WTC11 (cell line): ENCODE data around the gene NKD1. TPM values are rescaled to one million over a fixed set of nuclear protein-coding genes. Genes with fewer than 3 reads are reported as not detected.
A peak's percentile ranks its signal among the peaks of the same experiment; 100 is the strongest.

ENCODE experiments used
- ATAC-seq: fragments of 200-7000 bp; cut with Tn5 transposase; 2 replicates; pipeline ENCODE4 v1.10.0; 2021; ENCODE audit warnings: mild to moderate bottlenecking, moderate library complexity
- Bru-seq: library from RNA; stranded (reverse); fragments of 400-500 nt; gene quantifications from one replicate; lab custom pipeline; 2021; lab: Mats Ljungman, UMichigan
- CTCF ChIA-PET: fragments of 300-600 bp; sonication (Branson Sonifier 250); formaldehyde crosslinking; loops from one replicate; lab custom pipeline; 2021; ENCODE audit warnings: antibody characterized with exemption; lab: Charles Lee
- POLR2A ChIA-PET: fragments of 350-600 bp; sonication (Branson Sonifier 250); formaldehyde crosslinking; loops from one replicate; lab custom pipeline; 2021; ENCODE audit warnings: antibody characterized with exemption; lab: Charles Lee
- DNase-seq: peaks from one replicate; pipeline ENCODE4 v3.0.0; 2021; ENCODE audit warnings: low spot score
- H3K27ac Mint-ChIP-seq: 2 replicates; pipeline ENCODE4 v1.8.0; 2021; ENCODE audit warnings: mixed read lengths
- H3K27me3 Mint-ChIP-seq: 2 replicates; pipeline ENCODE4 v1.8.0; 2021; ENCODE audit warnings: low read depth, mild to moderate bottlenecking, moderate library complexity, mixed read lengths
- H3K36me3 Mint-ChIP-seq: 2 replicates; pipeline ENCODE4 v1.8.0; 2021; ENCODE audit warnings: mixed read lengths
- H3K4me1 Mint-ChIP-seq: 2 replicates; pipeline ENCODE4 v1.8.0; 2022; ENCODE audit warnings: mixed read lengths
- H3K4me3 Mint-ChIP-seq: 2 replicates; pipeline ENCODE4 v1.8.0; 2021; ENCODE audit warnings: mild to moderate bottlenecking, moderate library complexity, mixed read lengths
- H3K9me3 Mint-ChIP-seq: 2 replicates; pipeline ENCODE4 v1.8.0; 2021; ENCODE audit warnings: mixed read lengths
- FOXK1 ChIP-seq: sonication (generic); formaldehyde crosslinking; IDR thresholded peaks from 2 replicates; pipeline ENCODE4 v1.8.0; 2022; ENCODE audit warnings: mild to moderate bottlenecking, moderate library complexity, missing genetic modification reagents
- JUN ChIP-seq: sonication (generic); formaldehyde crosslinking; IDR thresholded peaks from 2 replicates; pipeline ENCODE4 v1.8.0; 2023; ENCODE audit warnings: mild to moderate bottlenecking, missing genetic modification reagents
- NFYB ChIP-seq: sonication (generic); formaldehyde crosslinking; conservative IDR thresholded peaks from 2 replicates; pipeline ENCODE4 v1.8.0; 2022; ENCODE audit warnings: low read depth, missing genetic modification reagents
- OVOL2 ChIP-seq: fragments of 250-450 bp; sonication (Bioruptor Pico); IDR thresholded peaks from 2 replicates; pipeline ENCODE4 v1.9.0; 2021; ENCODE audit warnings: mild to moderate bottlenecking, borderline replicate concordance
- RELA ChIP-seq: sonication (generic); formaldehyde crosslinking; IDR thresholded peaks from 2 replicates; pipeline ENCODE4 v1.8.1; 2022; ENCODE audit warnings: missing genetic modification reagents, mild to moderate bottlenecking, borderline replicate concordance
- SP1 ChIP-seq: sonication (generic); formaldehyde crosslinking; conservative IDR thresholded peaks from 2 replicates; pipeline ENCODE4 v1.8.1; 2022; ENCODE audit warnings: missing genetic modification reagents
- TCF7 ChIP-seq: sonication (generic); formaldehyde crosslinking; IDR thresholded peaks from 2 replicates; pipeline ENCODE4 v1.8.0; 2022; ENCODE audit warnings: mild to moderate bottlenecking, low read depth, missing genetic modification reagents, moderate library complexity
- ZNF121 ChIP-seq: sonication (generic); formaldehyde crosslinking; IDR thresholded peaks from 2 replicates; pipeline ENCODE4 v1.8.0; 2023; ENCODE audit warnings: missing genetic modification reagents
- ZNF263 ChIP-seq: sonication (generic); formaldehyde crosslinking; IDR thresholded peaks from 2 replicates; pipeline ENCODE4 v1.8.1; 2022; ENCODE audit warnings: low read depth, mild to moderate bottlenecking, moderate library complexity, missing genetic modification reagents
- ZNF416 ChIP-seq: fragments of 250-450 bp; sonication (Bioruptor Pico); IDR thresholded peaks from 2 replicates; pipeline ENCODE4 v1.9.0; 2021; ENCODE audit warnings: mild to moderate bottlenecking, inconsistent platforms
- ZNF423 ChIP-seq: fragments of 250-450 bp; sonication (Bioruptor Pico); IDR thresholded peaks from 2 replicates; pipeline ENCODE4 v2.1.2; 2022; ENCODE audit warnings: mild to moderate bottlenecking, moderate library complexity
- long read RNA-seq, 3 experiments: library from RNA in 1 of 3; library from capped mRNA in 1 of 3; library from polyadenylated mRNA in 1 of 3; unstranded in 2 of 3; stranded (forward) in 1 of 3; transcript quantifications; one replicate each; pipeline ENCODE4 v2.0.0, GENCODE V29; 2021
- total RNA-seq: library from RNA; stranded (reverse); gene quantifications from 3 replicates; pipeline ENCODE4 v1.2.3, GENCODE V29; 2021
- TF ChIP-seq, protein P1 (sequence below): fragments of 200-600 bp; IDR thresholded peaks from 2 replicates; pipeline ENCODE4 v1.8.0; 2022; ENCODE audit warnings: antibody characterized with exemption
- TF ChIP-seq, protein P2 (sequence below): sonication (generic); formaldehyde crosslinking; IDR thresholded peaks from 2 replicates; pipeline ENCODE4 v1.8.1; 2022; ENCODE audit warnings: low read depth, missing genetic modification reagents, borderline replicate concordance
- TF ChIP-seq, protein P3 (sequence below): fragments of 250-450 bp; sonication (Bioruptor Pico); IDR thresholded peaks from 2 replicates; pipeline ENCODE4 v2.1.2; 2022; ENCODE audit warnings: mild to moderate bottlenecking, moderate library complexity
- TF ChIP-seq, protein P4 (sequence below): sonication (generic); formaldehyde crosslinking; IDR thresholded peaks from 2 replicates; pipeline ENCODE4 v1.8.1; 2023; ENCODE audit warnings: mild to moderate bottlenecking, moderate library complexity, missing genetic modification reagents

Gene NKD1, protein sequence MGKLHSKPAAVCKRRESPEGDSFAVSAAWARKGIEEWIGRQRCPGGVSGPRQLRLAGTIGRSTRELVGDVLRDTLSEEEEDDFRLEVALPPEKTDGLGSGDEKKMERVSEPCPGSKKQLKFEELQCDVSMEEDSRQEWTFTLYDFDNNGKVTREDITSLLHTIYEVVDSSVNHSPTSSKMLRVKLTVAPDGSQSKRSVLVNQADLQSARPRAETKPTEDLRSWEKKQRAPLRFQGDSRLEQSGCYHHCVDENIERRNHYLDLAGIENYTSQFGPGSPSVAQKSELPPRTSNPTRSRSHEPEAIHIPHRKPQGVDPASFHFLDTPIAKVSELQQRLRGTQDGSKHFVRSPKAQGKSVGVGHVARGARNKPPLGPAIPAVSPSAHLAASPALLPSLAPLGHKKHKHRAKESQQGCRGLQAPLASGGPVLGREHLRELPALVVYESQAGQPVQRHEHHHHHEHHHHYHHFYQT
- total RNA-seq (6.0 to 9.3 TPM (median 9.1 TPM) in 3 replicates), Bru-seq, nascent RNA (percentile 47 among the genes with signal in this experiment)
- long read RNA-seq, experiment 1, full-length matches to known transcripts = 8 of 13 reads
- long read RNA-seq, experiment 1, partial matches to known transcripts = 0 of 13 reads
- long read RNA-seq, experiment 1, other reads (novel, unspliced or antisense) = 5 of 13 reads
- long read RNA-seq, experiment 2, partial matches to known transcripts = 0 of 6 reads
- long read RNA-seq, experiment 2, other reads (novel, unspliced or antisense) = 6 of 6 reads
- long read RNA-seq, experiment 3 = 0 reads

DNA sequence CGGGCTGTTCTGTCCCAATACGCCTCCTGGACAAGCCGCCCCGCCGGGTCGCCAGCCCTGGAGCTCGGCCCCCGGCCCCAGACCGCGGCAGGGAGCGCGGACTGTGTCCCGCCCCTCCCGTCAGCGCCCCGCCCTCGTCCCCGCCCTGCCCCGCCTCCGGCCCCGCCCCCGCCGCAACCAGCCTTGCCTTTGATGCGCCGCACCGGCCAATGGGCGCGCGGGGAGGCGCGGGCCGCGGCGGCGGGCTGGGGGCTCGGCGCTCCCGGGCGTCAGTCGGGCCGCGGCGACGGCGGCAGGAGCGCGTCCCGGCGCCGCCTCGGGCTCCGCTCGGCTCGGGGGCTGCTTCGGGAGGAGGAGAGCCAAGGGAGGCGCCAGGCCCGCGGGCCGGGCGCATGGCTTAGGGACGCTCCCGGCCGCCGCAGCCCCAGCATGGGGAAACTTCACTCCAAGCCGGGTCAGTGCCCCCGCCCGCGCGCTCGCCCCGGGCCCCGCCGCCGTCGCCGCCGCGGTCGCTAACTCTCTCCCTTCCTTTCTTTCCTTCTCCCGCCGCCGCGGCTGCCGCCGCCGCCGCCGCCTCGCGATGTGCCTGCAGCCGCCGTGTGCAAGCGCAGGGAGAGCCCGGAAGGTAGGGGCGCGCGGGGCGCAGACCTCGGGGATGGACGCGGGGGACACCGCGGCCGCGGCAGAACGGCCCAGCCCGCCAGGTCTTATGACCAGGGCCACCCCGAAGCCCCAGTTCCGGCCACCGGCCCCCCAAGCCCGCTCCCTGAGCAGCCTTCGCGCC is at the start of gene NKD1:
NKD1 (plus strand) TSS at position 272 of the 784 bp plus-strand sequence; CDS start at position 430, 158 bp downstream.
- CTCF ChIA-PET = interaction anchor here (0.6 to 1.8 kb wide), 10 partner anchors 40 to 258 kb away, joined by 3 to 11 read pairs (median 4); no protein-coding TSS in a partner anchor
- TF ChIP-seq NFYB (CRISPR knock-in tag) = peak; percentile 27; the same call in 1 of the 2 replicates
- peak; percentile 81 for TF ChIP-seq SP1 (CRISPR knock-in tag)
- no peak for TF ChIP-seq TCF7
- peak; percentile 95 for TF ChIP-seq ZNF121 (CRISPR knock-in tag)
- TF ChIP-seq, all 79 proteins: peak for 3
- Mint-ChIP-seq H3K4me1 (peaks cover 11% of the 10 kb centered on the region), H3K36me3 (no peaks in the 10 kb centered on the region), H3K27ac (no peak within 1 kb of the TSS), H3K9me3 (no peaks in the 10 kb centered on the region), H3K27me3 (peaks cover 46% of the 10 kb centered on the region), H3K4me3 (peak within 1 kb of the TSS; percentile 75)
- DNase-seq (peak; percentile 69), ATAC-seq (peak; percentile 79)
- POLR2A ChIA-PET = no interaction called here

DNA sequence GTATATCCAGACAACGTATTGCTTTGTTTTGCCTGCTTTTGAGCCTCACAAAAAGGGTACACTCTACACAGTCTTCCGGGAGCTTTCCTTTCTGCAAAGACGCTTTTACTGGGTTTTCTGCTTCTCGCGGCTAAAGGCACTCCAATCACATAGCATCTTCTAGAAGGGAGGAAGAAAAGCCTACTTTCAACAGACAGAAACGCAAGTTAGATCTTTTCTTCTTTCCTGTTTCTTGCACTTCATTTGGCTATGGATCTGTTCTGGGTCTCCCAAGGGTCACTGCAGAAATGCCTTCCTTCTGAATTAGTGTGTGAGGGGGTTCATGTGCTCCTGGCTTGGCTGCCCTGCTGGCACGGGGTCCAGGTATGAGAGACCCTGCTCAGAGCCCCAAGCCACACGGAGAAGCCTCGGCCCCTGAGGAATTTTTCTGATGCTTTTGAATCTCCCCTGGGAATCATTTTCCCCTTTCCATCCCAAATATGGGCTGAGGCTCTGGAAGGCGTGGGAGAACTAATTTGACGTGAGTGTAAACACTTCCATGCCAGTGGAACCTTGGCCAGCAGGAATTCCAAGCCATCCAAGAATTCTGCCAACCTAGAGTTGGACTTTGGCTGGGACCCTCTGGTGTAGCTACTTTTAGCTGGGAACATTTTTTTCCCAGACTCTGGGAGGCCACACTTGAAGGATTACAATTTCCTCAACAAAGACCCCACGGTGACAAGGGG is 49.6 kb upstream of the NKD1 start:
- no peaks in the 10 kb centered on the region; the same call in 1 of the 2 replicates for H3K27me3 Mint-ChIP-seq
- DNase-seq = no peak
- H3K36me3 Mint-ChIP-seq = no peaks in the 10 kb centered on the region
- CTCF ChIA-PET = no interaction called here
- TF ChIP-seq OVOL2 (no peak), ZNF423 (CRISPR knock-in tag) (no peak), ZNF263 (CRISPR knock-in tag) (no peak), ZNF416 (CRISPR knock-in tag) (no peak), FOXK1 (CRISPR knock-in tag) (no peak)
- TF ChIP-seq, protein P1, sequence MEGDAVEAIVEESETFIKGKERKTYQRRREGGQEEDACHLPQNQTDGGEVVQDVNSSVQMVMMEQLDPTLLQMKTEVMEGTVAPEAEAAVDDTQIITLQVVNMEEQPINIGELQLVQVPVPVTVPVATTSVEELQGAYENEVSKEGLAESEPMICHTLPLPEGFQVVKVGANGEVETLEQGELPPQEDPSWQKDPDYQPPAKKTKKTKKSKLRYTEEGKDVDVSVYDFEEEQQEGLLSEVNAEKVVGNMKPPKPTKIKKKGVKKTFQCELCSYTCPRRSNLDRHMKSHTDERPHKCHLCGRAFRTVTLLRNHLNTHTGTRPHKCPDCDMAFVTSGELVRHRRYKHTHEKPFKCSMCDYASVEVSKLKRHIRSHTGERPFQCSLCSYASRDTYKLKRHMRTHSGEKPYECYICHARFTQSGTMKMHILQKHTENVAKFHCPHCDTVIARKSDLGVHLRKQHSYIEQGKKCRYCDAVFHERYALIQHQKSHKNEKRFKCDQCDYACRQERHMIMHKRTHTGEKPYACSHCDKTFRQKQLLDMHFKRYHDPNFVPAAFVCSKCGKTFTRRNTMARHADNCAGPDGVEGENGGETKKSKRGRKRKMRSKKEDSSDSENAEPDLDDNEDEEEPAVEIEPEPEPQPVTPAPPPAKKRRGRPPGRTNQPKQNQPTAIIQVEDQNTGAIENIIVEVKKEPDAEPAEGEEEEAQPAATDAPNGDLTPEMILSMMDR = no peak
- TF ChIP-seq, protein P2, sequence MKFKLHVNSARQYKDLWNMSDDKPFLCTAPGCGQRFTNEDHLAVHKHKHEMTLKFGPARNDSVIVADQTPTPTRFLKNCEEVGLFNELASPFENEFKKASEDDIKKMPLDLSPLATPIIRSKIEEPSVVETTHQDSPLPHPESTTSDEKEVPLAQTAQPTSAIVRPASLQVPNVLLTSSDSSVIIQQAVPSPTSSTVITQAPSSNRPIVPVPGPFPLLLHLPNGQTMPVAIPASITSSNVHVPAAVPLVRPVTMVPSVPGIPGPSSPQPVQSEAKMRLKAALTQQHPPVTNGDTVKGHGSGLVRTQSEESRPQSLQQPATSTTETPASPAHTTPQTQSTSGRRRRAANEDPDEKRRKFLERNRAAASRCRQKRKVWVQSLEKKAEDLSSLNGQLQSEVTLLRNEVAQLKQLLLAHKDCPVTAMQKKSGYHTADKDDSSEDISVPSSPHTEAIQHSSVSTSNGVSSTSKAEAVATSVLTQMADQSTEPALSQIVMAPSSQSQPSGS (CRISPR knock-in tag) = no peak
- TF ChIP-seq, protein P3, sequence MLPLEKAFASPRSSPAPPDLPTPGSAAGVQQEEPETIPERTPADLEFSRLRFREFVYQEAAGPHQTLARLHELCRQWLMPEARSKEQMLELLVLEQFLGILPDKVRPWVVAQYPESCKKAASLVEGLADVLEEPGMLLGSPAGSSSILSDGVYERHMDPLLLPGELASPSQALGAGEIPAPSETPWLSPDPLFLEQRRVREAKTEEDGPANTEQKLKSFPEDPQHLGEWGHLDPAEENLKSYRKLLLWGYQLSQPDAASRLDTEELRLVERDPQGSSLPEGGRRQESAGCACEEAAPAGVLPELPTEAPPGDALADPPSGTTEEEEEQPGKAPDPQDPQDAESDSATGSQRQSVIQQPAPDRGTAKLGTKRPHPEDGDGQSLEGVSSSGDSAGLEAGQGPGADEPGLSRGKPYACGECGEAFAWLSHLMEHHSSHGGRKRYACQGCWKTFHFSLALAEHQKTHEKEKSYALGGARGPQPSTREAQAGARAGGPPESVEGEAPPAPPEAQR = no peak
- TF ChIP-seq, all 79 proteins: peak for 0
- POLR2A ChIA-PET = no interaction called here
- H3K4me1 Mint-ChIP-seq = peaks cover 20% of the 10 kb centered on the region
- H3K9me3 Mint-ChIP-seq = peaks cover 14% of the 10 kb centered on the region
- H3K27ac Mint-ChIP-seq = no peak overlapping the region
- no peak for ATAC-seq
- no peak overlapping the region for H3K4me3 Mint-ChIP-seq

DNA sequence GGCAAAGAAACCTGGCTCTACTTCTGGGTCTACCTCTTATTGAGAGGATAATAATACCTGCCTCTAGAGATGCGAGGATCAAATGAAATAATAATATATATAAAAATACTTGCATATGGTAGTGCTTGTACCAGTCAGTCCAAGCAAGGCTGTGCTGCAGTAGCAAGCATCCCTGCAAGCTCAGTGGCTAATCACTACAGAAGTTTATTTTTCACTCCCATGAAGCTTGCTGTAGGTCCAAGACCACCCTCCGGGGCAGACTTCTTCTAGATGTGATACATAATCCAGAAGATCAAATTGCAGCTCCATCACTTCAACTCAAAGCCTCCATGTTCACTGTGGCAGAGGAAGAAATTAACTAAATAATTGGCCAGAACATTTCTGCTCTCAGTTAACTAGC is 48.9 kb upstream of the NKD1 start:
- TF ChIP-seq, protein P4, sequence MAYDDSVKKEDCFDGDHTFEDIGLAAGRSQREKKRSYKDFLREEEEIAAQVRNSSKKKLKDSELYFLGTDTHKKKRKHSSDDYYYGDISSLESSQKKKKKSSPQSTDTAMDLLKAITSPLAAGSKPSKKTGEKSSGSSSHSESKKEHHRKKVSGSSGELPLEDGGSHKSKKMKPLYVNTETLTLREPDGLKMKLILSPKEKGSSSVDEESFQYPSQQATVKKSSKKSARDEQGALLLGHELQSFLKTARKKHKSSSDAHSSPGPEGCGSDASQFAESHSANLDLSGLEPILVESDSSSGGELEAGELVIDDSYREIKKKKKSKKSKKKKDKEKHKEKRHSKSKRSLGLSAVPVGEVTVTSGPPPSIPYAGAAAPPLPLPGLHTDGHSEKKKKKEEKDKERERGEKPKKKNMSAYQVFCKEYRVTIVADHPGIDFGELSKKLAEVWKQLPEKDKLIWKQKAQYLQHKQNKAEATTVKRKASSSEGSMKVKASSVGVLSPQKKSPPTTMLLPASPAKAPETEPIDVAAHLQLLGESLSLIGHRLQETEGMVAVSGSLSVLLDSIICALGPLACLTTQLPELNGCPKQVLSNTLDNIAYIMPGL (CRISPR knock-in tag) = no peak
- no peak for TF ChIP-seq RELA (CRISPR knock-in tag)
- TF ChIP-seq JUN (CRISPR knock-in tag) = no peak
- no peak overlapping the region for H3K4me3 Mint-ChIP-seq
- ATAC-seq = no peak
- ChIA-PET CTCF (no interaction called here), POLR2A (no interaction called here)
- H3K36me3 Mint-ChIP-seq = no peaks in the 10 kb centered on the region
- DNase-seq = no peak
- H3K27me3 Mint-ChIP-seq = no peaks in the 10 kb centered on the region; the same call in 1 of the 2 replicates
- no peak overlapping the region for H3K27ac Mint-ChIP-seq
- peaks cover 20% of the 10 kb centered on the region for H3K4me1 Mint-ChIP-seq
- H3K9me3 Mint-ChIP-seq = peaks cover 8% of the 10 kb centered on the region
